ENCODE data around the gene SSR3. TPM values are rescaled to one million over a fixed set of nuclear protein-coding genes. Genes with fewer than 3 reads are reported as not detected.

SSR3 gene
- total and polyA plus RNA-seq, 2 of the 8 experiments (the other 6 are each of a cell fraction or from before 2014, with no cell fraction given): 92.7 to 208 TPM

DNA sequence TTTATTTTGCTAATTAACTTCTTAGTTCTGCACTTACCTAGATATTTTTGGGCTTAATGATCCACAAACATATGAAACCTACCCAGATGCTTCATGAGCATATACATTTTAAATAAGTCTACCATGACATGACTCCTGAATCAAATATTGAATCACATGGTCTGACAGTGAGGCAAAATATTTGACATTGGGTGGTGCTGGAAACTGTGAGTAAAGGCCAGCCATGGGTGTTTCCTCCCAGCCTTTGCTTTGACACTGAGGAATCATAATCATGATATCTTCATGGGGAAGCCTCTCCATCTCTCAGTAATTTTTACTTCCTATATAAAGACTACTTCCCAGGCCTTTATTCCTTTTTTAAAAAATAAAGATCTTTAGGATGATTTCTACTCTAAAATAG lies 22.8 kb upstream of the SSR3 start:
- Histone ChIP-seq H3K27me3 (replicated peaks in 1 of 4; ENCODE audit: control insufficient read depth in 3 of 4, extremely low read depth in 1 of 4, insufficient read depth in 3 of 4, low read length in 3 of 4) (no peaks in the 10 kb centered on the region), H2BK120ac (replicated peaks; ENCODE audit: low read depth, low read length) (no peak overlapping the region), H4K8ac (ENCODE audit: extremely low read depth, insufficient read depth, low read length) (no peak overlapping the region), H2AK5ac (ENCODE audit: low read depth, low read length) (no peak overlapping the region), H3K4me1 (replicated peaks in 1 of 4; ENCODE audit: control insufficient read depth in 3 of 4, insufficient read depth in 4 of 4, low read length in 3 of 4) (peaks cover 0 to 3% (median under 1%) of the 10 kb centered on the region in 4 experiments; a peak in 2 of 7 replicates), H4K91ac (replicated peaks; ENCODE audit: insufficient read length, low read length) (no peak overlapping the region), H3K4ac (replicated peaks; ENCODE audit: insufficient read length, low read depth, low read length) (no peak overlapping the region), H4K5ac (ENCODE audit: insufficient read length, low read depth, low read length) (no peak overlapping the region), H2BK5ac (ENCODE audit: low read depth, low read length) (no peak overlapping the region), H3K18ac (ENCODE audit: extremely low read depth, low read length) (no peak overlapping the region), H2BK12ac (ENCODE audit: low read depth, low read length) (no peak overlapping the region), H3K4me2 (ENCODE audit: insufficient read depth in 1 of 2, low read depth in 2 of 2, low read length in 2 of 2) (no peak overlapping the region), H3K9me3 (ENCODE audit: insufficient read depth in 2 of 2, low read depth in 1 of 2, low read length in 1 of 2) (no peaks in the 10 kb centered on the region), H3K23ac (ENCODE audit: insufficient read length) (no peak overlapping the region), H3K23me2 (ENCODE audit: low read depth, low read length) (no peaks in the 10 kb centered on the region; the same call in 1 of the 2 replicates), H3K9ac (replicated peaks in 1 of 4; ENCODE audit: extremely low read depth in 1 of 4, low read depth in 3 of 4, low read length in 3 of 4) (no peak overlapping the region), H3K14ac (ENCODE audit: insufficient read length) (no peak overlapping the region), H3K27ac (ENCODE audit: low read depth, low read length) (no peak overlapping the region), H3K79me1 (ENCODE audit: low read depth, low read length) (no peaks in the 10 kb centered on the region), H2BK15ac (ENCODE audit: low read length) (no peak overlapping the region), H3K56ac (replicated peaks; ENCODE audit: insufficient read length, low read depth, low read length) (no peak overlapping the region), H2AFZ (ENCODE audit: low read length) (no peak overlapping the region), H2BK20ac (ENCODE audit: low read length) (no peak overlapping the region), H3K4me3 (ENCODE audit: extremely low read depth in 1 of 4, insufficient read depth in 2 of 4, low read depth in 3 of 4, low read length in 4 of 4) (no peak overlapping the region), H4K20me1 (replicated peaks in 1 of 2; ENCODE audit: control insufficient read depth in 1 of 2, insufficient read depth in 2 of 2, low read length in 2 of 2) (no peaks in the 10 kb centered on the region), H3K79me2 (ENCODE audit: control insufficient read depth in 1 of 2, insufficient read depth in 2 of 2, low read length in 2 of 2) (no peaks in the 10 kb centered on the region), H3K36me3 (ENCODE audit: control insufficient read depth in 2 of 4, insufficient read depth in 4 of 4, low read length in 3 of 4) (no peaks in the 10 kb centered on the region)
- no peak for FAIRE-seq
- CTCF ChIA-PET (ENCODE audit: partially characterized antibody): interaction anchor here (0.6 to 1.4 kb wide), 2 partner anchors 50 to 57 kb away, joined by 3 read pairs; no protein-coding TSS in a partner anchor
- TF ChIP-seq, protein P1, sequence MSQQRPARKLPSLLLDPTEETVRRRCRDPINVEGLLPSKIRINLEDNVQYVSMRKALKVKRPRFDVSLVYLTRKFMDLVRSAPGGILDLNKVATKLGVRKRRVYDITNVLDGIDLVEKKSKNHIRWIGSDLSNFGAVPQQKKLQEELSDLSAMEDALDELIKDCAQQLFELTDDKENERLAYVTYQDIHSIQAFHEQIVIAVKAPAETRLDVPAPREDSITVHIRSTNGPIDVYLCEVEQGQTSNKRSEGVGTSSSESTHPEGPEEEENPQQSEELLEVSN (IDR thresholded peaks at IDR 0.05): no peak
- TF ChIP-seq EGR1 (IDR thresholded peaks at IDR 0.05; ENCODE audit: borderline replicate concordance, low read depth, low read length) (no peak), CHD2 (IDR thresholded peaks at IDR 0.05; ENCODE audit: low read length) (no peak)
- POLR2A ChIA-PET (ENCODE audit: partially characterized antibody): no interaction called here
- no peak for DNase-seq (ENCODE audit: low read depth in 1 of 2, low spot score in 2 of 2)
